ENCODE results near the gene SLC46A2.

The SLC46A2 gene

DNA sequence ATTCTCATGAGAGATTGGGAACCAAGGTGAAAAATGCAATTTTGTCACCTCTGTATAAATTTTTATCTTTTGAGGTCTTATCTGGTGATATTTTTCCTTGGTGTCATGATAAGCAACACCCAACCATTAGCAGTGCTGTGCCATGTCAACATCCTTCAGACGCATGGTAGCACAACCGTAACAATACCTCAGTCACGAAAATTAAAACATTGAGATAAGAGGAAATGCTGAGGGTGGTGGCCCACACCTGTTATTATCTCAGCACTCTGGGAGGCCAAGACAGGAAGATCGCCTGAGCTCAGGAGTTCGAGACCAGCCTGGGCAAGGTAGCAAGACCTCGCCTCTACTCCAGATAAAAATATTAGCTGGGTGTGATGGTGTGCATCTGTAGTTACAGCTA, 32.7 kb downstream of the SLC46A2 start:
- DNase-seq (ENCODE audit: low spot score) = no peak

DNA sequence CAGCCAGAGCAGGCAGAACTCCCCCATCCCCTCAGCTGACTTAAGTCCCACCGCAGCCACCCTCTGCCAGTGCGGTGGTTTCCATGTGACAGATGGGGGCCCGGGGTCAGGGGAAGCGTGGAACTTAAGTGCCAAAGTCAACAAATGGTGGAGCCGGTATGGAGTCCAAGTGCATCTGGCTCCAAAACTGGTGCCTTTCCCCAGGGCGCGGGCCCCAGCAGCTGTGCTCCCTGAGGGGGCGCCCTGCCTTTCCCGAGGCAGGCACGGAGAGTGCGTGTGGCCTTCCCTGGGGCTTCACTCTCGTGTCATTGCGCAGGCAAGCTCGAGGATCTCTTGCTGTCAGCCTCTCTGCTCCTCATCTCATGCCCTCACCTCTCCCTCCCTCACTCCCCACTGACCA, 33.8 kb downstream of the SLC46A2 start:
- no peak for DNase-seq (ENCODE audit: low spot score)

DNA sequence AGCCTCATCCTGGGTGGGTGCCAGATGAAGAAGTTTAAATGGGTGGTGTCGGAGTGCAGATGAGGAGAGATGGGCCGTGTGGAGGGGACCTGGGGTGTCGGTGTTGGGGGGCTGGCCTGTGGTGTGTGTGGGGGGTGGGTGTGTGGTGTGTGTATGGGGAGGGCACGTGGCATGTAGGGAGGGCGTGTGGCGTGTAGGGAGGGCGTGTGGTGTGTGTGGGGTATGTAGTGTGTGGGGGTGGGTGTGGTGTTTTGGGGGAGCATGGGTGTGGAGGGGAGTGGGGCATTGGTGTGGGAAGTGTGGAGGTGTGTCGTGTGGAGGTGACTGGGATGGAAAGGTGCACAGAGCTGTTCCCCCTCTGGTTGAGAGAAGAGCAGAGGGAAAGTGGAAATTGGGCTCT, 34.5 kb downstream of the SLC46A2 start:
- DNase-seq (ENCODE audit: low spot score) = no peak

DNA sequence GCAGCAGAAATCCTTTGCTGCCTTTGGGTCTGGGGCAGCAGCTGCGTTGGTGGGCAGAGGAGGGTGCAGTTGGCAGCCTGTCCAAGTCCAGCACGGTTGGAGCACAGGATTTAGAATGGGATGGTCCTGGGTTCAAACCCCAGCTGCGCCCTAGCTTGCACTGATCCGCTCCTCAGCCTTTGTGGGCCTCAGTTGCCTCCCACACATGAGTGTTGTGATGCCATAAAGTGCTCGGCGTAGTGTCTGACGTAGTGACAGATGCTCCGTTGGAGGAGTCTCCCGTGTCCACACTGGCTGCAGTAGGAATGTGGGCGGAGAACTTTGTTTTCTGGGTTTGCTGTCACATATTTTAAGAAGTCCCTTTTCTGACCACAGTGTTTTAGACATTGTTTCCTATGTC, 36.0 kb downstream of the SLC46A2 start:
- no peak for DNase-seq (ENCODE audit: low spot score)

DNA sequence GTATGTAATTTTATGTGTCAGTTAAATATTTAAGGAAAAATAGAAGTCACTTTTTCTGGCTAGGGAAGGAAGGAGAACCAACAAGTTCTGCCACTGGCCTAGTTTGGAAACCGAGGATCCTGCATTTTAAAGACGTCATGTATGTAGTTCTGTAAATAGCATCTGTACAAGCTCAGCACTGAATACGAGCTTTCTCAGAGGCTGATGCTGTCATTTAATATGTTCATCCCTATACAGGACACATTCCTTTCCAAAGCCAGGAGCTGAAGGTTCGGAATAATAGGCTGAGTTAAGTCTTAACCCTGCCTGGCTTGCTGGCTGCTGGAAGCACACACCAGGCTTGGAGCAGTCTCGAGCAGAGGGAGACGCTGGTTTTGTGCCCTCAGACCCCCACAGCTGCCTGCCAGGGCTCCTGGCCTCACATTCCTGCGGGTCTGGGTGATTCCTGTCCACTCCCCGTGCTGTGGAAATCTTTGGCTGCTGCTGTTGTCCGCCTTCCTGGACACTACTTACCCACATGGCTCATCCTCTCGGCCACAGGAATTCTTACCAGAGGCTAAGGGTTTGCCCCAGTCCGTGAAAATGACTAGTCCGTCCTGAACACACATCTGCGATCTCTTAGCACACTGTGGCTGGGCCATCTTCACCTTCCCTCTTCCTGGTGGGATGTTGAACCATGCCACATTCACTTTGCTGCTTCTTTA, 36.6 kb downstream of the SLC46A2 start:
- DNase-seq (ENCODE audit: low spot score) = no peak

DNA sequence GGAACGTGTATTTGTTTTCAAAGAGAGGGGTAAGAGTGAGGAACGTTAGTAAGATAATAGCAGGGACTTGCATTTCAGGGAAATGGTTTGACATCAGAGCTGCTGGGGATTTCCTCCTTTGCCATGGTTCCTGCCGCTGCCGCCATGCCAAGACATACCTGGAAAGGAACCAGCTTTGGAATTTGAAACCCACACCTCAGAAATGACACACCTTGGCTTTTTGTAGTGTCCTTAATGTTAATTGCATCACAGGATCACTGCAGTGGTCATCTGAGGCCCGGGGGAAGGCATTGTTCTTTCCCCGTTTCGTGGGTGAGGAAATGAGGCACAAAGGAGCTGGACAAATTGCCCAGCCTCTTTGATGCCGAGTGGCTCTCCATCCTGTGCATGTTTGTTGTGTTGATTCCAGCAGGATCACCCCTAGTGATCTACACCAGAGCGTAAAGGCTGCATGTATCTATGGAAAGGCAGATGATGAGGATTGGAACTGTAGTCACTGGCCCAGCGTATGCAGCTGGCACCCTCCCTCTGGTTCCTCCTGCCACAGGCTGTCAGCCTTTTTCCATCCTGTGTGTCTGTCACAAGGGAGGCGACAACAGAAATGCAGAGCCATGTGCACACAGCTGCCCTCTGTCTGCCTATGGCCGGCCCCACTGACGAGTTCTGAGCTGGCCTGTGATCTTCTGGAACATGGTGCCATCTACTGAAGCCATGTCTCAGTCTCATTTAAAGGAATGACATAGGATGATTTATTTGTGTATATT, 37.8 kb downstream of the SLC46A2 start:
- no peak for DNase-seq (ENCODE audit: low spot score)

DNA sequence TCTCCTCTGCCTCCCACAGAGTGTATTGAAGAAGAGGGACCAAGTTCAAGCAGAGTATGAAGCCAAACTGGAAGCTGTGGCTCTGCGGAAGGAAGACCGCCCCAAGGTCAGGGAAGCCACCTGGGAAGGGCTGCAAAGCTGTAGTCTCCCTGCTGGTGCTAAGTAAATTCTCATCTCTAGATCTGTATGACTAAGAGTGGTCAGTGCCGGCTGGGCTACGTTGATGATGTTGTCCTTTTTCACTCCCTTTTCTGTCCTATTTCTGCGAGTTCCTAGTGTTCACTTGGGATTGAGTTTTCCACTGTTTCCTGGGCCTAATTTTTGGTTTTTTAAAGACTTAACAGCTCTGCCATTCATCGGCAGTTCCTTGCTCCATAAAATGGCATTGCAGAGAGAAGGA, 39.8 kb downstream of the SLC46A2 start:
- no peak for DNase-seq (ENCODE audit: low spot score)

DNA sequence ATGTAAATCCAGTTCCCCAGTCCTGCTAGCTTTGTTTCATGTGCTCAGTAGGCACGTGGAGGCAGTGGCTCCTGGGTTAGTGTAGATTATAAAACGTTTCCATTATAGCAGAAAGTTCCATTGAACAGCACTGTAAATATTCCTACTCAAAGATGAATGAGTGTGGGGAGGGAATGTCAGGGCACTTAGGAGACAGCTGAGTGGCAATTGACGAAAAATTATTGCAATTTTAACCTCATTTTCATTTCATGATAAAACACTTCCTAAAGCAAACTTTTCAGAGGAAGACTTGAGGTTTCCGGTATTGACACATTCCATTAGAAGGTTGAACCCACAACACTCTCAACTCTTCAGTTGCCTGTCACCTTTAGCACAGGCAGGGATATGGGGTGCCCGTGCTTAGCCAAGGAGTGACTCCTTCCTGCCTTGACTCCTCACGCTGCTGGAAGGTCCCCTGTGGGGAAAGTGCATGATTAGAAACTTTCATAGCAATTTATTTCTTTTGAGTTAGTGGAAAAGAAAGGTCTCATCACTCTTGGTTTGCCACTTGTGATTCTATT, 41.2 kb downstream of the SLC46A2 start:
- DNase-seq (ENCODE audit: low spot score) = no peak

DNA sequence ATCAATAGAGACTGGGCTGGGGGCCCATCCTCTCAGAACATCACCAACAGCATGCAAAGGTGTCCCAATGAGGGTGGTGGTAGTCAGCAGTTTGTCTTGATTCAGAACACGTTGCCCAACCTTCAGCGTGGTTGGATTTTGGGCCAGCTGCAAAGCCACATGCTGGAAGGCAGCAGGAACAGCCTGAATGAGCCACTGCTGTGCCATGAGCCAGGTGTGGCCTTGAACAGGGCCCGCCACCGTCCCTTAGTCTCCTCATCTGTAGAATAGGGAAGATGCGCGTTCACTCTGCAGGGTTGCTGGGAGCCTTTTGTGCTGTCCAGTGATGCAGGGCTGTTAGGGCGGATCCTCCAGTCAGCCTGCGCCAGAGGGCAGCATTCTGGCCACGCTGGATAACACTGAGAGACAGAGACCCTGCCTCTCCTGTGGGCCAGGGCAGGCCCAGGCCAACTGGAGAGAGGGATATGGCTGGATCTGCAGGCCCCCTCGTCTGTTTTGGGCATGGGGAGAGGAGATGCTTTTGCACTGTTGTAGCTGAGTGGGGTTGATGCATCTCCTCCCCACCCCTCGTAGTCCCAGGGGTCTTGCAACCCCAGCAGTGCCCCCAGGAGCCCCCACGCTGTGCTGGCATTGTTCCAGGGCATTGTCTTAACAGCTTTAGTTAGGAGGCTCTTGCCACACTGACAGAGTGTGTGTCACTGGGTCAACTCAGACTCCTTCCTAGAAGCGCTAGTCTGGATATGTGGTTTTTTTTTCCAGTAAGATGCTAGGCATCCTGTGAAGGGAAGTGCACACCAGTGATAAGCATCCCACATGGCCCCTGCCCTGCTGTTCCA, 42.1 kb downstream of the SLC46A2 start:
- DNase-seq (ENCODE audit: low spot score) = no peak

DNA sequence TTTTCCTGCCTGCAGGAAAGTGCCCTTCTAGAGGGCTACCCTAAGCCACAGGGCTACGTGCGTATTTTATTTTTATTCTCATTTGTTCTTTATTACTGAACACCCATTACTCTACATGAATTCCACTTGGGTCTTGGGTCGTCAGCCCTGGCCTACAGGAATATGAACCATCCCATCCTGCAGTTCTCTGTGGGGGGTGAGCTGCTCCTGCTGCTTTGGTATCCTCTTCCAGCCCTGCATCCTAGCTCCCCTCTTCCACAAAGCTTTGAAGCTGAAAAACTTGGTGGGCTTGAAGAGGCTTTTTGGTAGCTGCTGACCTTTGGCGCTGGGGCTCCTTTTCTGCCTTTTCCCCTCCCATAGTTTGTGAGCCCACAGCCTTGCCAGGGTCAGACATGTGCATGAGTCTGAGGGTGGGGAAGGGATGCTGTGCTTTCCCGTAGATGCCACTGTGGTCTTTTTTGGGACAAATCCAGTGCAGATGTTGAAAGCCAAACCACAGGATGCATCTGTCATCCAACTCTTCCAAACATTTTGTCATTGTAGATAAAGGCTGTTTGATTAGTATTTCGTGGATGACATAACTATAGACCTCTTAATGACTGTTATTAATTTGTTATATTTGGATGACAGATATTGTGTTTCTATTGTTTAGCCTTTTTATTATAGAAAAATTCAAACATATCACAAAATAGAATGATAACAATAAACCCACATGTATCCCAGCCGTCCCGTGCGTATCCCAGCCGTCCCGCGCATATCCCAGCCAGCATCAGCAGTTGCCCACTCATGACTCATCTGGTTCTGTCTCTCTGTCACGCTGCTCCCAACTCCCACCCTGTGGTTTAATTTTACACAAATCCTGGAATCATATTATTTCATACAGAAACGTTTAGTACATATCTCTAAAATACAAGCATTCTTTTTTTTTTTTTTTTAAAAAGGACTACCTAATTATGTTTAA, 43.9 kb downstream of the SLC46A2 start:
- DNase-seq (ENCODE audit: low spot score) = peak; percentile 75

DNA sequence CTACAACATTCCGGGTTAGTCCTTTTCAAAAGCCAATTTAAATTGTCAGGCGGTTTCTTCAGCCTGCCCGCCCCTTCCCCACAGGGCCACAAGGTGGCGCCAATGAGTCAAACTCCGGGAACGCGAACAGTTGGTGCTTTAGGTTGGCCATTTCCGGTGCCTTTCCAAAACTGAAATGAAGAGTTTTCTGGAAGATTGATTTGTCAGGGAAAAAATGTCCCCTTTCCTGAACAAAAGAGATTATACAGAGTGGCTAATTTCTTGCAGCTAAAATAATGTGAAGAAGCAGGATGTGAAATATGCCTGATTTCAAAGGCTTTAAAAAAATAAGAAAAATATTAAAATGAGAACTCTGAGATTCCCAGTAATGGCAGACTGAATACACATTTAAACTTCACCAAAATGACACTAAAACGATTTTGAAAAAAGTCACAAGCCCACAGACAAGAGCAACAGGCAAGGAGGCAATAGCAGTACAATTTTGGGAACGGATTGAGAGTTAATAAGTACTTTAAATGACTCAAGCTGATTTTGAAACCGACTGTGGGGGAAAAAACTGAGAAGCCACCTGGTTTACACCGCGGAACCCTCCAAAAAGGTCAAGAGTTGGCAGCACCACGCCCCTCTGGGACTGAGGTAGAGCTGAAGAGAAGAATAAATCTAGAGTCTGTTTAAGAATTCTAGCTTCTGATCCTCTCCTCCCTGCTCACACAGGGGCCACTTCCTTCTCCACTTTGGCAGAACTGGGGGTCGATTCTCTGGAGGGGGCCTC, 45.7 kb downstream of the SLC46A2 start:
- peak; percentile 91 for DNase-seq (ENCODE audit: low spot score)

DNA sequence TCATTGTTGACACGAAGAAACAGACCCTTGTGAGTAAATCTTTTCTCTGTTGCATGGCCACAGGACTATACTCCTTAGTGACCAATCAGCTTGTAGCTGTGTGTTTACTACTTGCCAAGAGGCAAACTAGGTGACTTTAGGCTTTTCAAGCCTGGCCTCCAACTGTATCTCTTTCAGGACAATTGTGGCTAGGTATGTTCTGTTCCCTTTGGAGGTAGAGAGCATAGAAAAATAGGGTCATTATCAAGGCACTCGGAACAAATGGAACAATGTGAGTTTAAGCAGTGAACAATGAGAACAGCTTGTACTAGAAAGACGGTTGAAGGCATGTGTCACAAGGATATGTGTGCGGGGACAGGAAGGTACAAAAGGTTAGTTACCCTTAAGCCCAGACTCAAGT, 48.1 kb downstream of the SLC46A2 start:
- DNase-seq (ENCODE audit: low spot score) = no peak

DNA sequence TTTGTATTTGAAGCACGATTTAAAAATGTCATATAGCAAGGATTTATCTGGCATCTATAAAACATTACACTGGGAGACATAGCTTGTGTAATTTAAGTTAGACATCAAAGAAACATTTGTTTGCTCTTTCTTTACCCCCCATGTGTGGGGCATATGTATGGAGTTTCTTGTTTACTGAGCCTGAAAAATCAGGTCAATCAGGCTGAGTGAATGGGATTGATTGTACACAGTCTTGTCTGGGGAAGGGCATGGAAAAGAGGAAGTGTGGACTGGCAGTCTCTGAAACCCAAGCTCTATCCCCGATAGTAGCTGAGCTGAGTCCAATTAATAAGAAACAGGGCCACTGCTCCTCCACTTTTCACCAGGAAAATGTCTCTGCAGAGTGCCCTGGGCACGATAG, 49.4 kb downstream of the SLC46A2 start:
- DNase-seq (ENCODE audit: low spot score) = no peak

DNA sequence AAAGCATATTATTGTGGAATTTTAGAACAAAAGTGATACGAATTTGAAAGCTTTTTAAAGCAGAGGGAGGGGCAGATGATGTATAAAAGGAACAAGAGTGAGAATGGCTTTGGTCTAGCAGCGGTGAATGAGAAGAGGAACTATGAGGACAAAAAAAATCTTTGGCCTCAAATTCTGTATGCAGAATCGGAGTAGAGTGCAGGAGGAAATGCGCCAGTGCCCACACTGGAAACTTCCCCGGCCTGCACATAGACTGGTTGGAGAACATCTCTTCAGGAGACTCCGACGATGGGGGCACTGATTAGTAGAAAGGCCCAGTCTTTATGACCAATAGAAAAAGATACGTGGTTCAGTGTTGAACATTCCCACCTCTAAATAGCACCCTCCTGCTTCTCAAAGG, 51.3 kb downstream of the SLC46A2 start:
- no peak for DNase-seq (ENCODE audit: low spot score)

DNA sequence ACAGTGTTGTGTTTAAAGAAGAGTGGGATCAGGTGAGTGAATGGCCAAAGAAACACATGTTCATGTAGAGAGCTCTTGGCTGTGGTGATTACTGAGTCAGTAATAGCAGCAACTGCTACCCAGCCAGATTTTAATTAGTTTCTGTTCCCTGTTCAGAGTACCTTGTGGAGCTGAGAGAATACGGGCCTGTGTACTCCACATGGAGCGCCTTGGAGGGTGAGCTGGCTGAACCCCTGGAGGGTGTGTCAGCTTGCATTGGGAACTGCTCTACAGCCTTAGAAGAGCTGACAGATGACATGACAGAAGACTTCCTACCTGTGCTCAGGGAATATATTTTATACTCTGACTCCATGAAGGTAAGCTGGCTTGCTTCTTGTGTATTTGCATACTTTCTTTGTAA, 52.3 kb downstream of the SLC46A2 start:
- DNase-seq (ENCODE audit: low spot score) = no peak

DNA sequence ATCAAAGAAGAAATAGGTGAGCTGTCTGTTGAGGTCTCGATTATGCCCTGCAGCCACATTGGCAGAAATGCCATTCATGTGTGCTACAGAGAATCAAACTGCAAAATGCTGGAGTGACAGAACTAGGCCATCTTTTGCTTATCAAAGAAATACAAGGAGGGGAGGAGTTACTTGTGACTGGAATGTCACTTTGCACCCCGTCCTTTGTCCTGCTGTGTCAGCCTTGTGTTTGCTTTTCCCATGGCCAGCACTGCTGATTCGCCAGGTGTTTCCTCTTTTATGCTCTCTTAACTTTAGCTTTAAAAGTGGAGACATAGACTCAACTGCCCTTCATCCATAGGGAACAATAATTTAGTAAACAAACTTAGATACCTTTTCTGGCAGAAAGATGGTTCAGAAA, 54.3 kb downstream of the SLC46A2 start:
- DNase-seq (ENCODE audit: low spot score) = no peak

DNA sequence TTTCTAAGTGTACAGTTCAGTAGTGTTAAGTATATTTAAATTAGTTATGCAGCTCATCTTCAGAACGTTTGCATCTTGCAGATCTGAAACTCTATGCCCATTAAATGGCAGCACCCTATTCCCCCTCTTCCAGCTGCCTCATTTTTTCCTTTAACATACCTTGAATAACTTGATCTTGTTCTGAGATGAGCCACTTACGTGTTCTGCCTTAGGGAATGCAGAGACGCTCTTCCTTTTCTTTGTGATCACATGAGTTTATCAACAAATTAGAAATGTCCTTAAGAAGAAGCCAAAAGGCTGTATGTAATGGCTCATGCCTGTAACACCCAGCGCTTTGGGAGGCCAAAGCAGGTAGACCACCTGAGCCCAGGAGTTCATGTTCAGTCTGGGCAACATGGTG, 57.6 kb downstream of the SLC46A2 start:
- DNase-seq (ENCODE audit: low spot score) = no peak

DNA sequence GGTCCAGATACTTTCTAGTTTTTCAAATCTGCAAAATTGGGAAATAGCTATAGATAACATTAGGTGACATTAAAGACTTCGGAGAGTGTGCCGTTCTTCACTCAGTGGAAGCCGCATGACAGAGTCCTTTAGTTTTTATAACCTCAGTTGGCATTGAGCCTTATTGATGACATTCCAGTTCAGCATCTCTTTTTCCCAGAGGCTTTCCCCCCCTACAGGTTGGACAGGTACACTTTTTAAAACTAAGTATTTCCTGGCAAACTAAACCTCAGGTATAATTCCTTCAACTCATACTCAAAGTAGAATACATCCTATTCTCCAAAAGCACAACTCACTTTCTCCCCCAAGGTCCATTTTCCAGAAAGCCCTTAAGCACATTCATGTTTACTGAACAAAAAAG, 58.7 kb downstream of the SLC46A2 start:
- DNase-seq (ENCODE audit: low spot score) = no peak

DNA sequence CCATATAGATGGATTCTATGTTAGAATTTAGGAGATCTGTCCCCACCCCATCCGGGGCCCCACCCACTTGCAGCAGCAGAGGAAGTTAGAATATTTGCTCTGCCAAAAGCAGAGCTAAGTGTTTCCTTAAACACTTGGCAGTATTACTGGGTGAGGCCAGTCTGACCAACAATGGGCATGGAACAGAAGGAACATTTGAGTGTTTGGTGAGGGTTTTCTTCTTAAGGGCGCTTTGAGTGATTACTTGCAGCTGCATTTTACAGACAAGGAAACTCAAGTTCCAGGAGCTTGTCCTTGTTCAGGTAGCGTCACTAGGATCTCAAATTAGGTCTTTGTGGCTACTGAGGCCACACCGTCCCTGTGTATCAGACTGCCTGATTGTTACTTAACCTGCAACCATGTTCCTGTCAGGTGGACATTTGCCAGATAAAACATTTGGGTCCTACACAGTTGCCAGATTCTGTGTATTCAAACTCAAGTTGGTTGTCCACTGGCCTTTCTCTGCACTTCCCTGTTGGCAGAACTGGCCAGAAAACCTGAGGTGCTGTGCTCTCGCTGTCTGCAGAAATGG, 59.3 kb downstream of the SLC46A2 start:
- peak; percentile 16 for DNase-seq (ENCODE audit: low spot score)
